Skin epidermis (tissue), 12 donors: ENCODE measurements around the gene CPED1.
A peak's percentile ranks its signal among the peaks of the same experiment; 100 is the strongest.
"Not testable (repeated sequence)": the region's sequence is repeated elsewhere in the genome, so short reads cannot be mapped to it uniquely, and the experiment has no call there.

ENCODE experiments used
- H3K27ac ChIP-seq, 21 experiments: fragments of 200-600 bp; sonication (generic) in 11 of 21; one replicate each; pipeline ENCODE4 v1.5.0; 2020; ENCODE audit warnings: mild to moderate bottlenecking in 3 of 21, inconsistent platforms in 2 of 21, moderate library complexity in 2 of 21
- H3K4me3 ChIP-seq, 7 experiments: fragments of 200-600 bp; sonication (generic) in 2 of 7; one replicate each; pipeline ENCODE4 v1.5.0; 2020; ENCODE audit warnings: inconsistent platforms in 2 of 7, mild to moderate bottlenecking in 2 of 7, moderate library complexity in 1 of 7

The CPED1 gene

GRCh38 chr7:120973849-120974248 lies 14.7 kb upstream of the CPED1 start:
- H3K27ac ChIP-seq = no peak overlapping the region
- H3K4me3 ChIP-seq = no peak overlapping the region

- Histone ChIP-seq H3K27ac (no peak overlapping the region), H3K4me3 (no peak overlapping the region)
Observed at GRCh38 chr7:120979765-120980499, 8.6 kb upstream of the CPED1 start.

GRCh38 chr7:120981117-120981516 lies 7.4 kb upstream of the CPED1 start:
- Histone ChIP-seq H3K4me3 (no peak overlapping the region), H3K27ac (no peak overlapping the region)

GRCh38 chr7:120981888-120982615 lies 6.5 kb upstream of the CPED1 start:
- no peak overlapping the region for H3K27ac ChIP-seq

GRCh38 chr7:120983592-120983991 lies 4.9 kb upstream of the CPED1 start:
- not testable (repeated sequence) for H3K27ac ChIP-seq, H3K4me3 ChIP-seq

More at GRCh38 chr7:120981888-120982615, 6.5 kb upstream of the CPED1 start:
- H3K4me3 ChIP-seq = no peak overlapping the region

GRCh38 chr7:120984406-120984805 lies 4.1 kb upstream of the CPED1 start:
- no peak overlapping the region for H3K4me3 ChIP-seq
- H3K27ac ChIP-seq = no peak overlapping the region

GRCh38 chr7:120985130-120985758 lies 3.3 kb upstream of the CPED1 start:
- Histone ChIP-seq H3K27ac (no peak overlapping the region), H3K4me3 (no peak overlapping the region)

- H3K27ac ChIP-seq = no peak overlapping the region
- H3K4me3 ChIP-seq = no peak overlapping the region
Observed at GRCh38 chr7:120985839-120986238, 2.7 kb upstream of the CPED1 start.

GRCh38 chr7:120986650-120987049 lies 1.9 kb upstream of the CPED1 start:
- Histone ChIP-seq H3K27ac (no peak overlapping the region), H3K4me3 (no peak overlapping the region)

- H3K4me3 ChIP-seq = peak overlapping the region in 1 of 7 experiments; percentile 42
- H3K27ac ChIP-seq = peak overlapping the region in 1 of 21 experiments; percentile 68
Observed at GRCh38 chr7:120987280-120987679, 1.2 kb upstream of the CPED1 start.

- peak overlapping the region; percentile 22 to 42 (median 28) for H3K4me3 ChIP-seq
- H3K27ac ChIP-seq = peak overlapping the region in 17 of 21 experiments; percentile 1 to 93 (median 67)
Observed at GRCh38 chr7:120987683-120988590, 574 bp upstream of the CPED1 start.

- peak overlapping the region in 20 of 21 experiments; percentile 19 to 93 (median 68) for H3K27ac ChIP-seq
- H3K4me3 ChIP-seq = peak overlapping the region in 6 of 7 experiments; percentile 24 to 42 (median 28)
Observed at GRCh38 chr7:120989257-120990220, 1.0 kb downstream of the CPED1 start.

- Histone ChIP-seq H3K4me3 (peak overlapping the region in 1 of 7 experiments; percentile 42), H3K27ac (peak overlapping the region in 8 of 21 experiments; percentile 4 to 93 (median 68))
Observed at GRCh38 chr7:120990468-120991118, 2.1 kb downstream of the CPED1 start.

GRCh38 chr7:120991161-120991560 lies 2.6 kb downstream of the CPED1 start:
- peak overlapping the region in 1 of 7 experiments; percentile 42 for H3K4me3 ChIP-seq
- H3K27ac ChIP-seq = peak overlapping the region in 7 of 21 experiments; percentile 3 to 93 (median 26)

GRCh38 chr7:120991581-120991980 lies 3.1 kb downstream of the CPED1 start:
- H3K27ac ChIP-seq = peak overlapping the region in 7 of 21 experiments; percentile 2 to 84 (median 26)
- H3K4me3 ChIP-seq = peak overlapping the region in 1 of 7 experiments; percentile 42

- Histone ChIP-seq H3K27ac (peak overlapping the region in 4 of 21 experiments; percentile 2 to 84 (median 56)), H3K4me3 (peak overlapping the region in 1 of 7 experiments; percentile 42)
Observed at GRCh38 chr7:120992272-120992964, 3.9 kb downstream of the CPED1 start.

GRCh38 chr7:120992965-120993494 lies 4.5 kb downstream of the CPED1 start:
- no peak overlapping the region for H3K27ac ChIP-seq
- no peak overlapping the region for H3K4me3 ChIP-seq
